Stomach smooth muscle (tissue), 2 donors: ENCODE data around the gene SRMS.
"Not testable (repeated sequence)": the region's sequence is repeated elsewhere in the genome, so short reads cannot be mapped to it uniquely, and the experiment has no call there.

Experiments used
- H3K27ac ChIP-seq: one replicate; pipeline ENCODE4 v1.7.0; 2013; ENCODE audit warnings: mild to moderate bottlenecking, low read length, inconsistent platforms
- H3K27me3 ChIP-seq, 2 donors: one replicate each; pipeline ENCODE4 v1.7.0; 2013; ENCODE audit warnings: low read length in 2 of 2; ENCODE audit not compliant: insufficient read depth in 2 of 2, control insufficient read depth in 1 of 2
- H3K36me3 ChIP-seq, 2 donors: one replicate each; pipeline ENCODE4 v1.7.0; 2013; ENCODE audit warnings: low read length in 2 of 2; ENCODE audit not compliant: control insufficient read depth in 2 of 2, insufficient read depth in 2 of 2
- H3K4me1 ChIP-seq: one replicate; pipeline ENCODE4 v1.7.0; 2013; ENCODE audit warnings: low read length; ENCODE audit not compliant: control insufficient read depth, insufficient read depth
- H3K4me3 ChIP-seq, 2 donors: one replicate each; pipeline ENCODE4 v1.7.0; 2013; ENCODE audit warnings: low read length in 2 of 2
- H3K9ac ChIP-seq, 2 donors: one replicate each; pipeline ENCODE4 v1.7.0; 2013; ENCODE audit warnings: low read length in 2 of 2, mild to moderate bottlenecking in 1 of 2
- H3K9me3 ChIP-seq, 2 donors: one replicate each; pipeline ENCODE4 v1.7.0; 2013; ENCODE audit warnings: low read length in 2 of 2; ENCODE audit not compliant: control insufficient read depth in 2 of 2
- donor health status: healthy.
- donor health status: Pancreatic carcinoma.

The SRMS gene

DNA sequence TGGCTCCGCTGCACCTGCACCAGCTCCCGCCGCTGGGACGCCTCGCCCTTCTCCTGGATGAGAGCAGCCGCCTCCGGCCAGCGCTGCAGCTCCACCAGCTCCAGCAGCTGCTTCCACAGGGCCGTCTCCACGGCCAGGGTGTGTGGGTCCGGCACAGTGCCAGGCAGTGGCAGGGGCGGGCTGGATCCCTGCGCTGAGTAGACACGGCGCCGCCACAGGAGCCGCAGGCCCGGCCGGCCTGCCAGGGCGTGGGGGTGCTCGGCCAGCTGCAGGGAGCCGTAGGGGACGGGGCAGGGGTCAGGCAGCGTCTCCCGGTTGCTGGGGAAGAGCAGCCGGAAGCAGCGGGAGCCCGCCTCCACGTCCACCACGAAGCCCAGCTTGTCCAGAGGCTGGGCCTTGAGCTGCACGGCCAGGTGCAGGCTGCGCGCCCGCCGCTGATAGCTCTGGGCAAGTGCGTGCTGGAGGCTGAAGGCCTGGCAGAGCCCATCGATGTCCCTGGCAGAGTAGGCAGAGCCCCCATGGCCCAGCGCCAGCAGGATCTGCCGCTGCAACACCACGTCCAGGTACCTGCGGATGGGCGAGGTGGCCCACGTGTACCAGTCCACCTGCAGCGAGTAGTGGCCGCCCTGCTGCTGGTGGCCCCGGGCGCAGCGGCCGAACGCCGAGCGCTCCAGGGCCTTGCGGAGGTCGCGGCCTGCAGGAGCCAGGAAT is 15.8 kb upstream of the SRMS start:
- Histone ChIP-seq H3K4me3 (no peak overlapping the region), H3K36me3 (peaks cover 19 to 21% of the 10 kb centered on the region in 2 donors), H3K9me3 (no peaks in the 10 kb centered on the region), H3K27me3 (no peaks in the 10 kb centered on the region), H3K4me1 (no peaks in the 10 kb centered on the region), H3K27ac (no peak overlapping the region), H3K9ac (no peak overlapping the region)

DNA sequence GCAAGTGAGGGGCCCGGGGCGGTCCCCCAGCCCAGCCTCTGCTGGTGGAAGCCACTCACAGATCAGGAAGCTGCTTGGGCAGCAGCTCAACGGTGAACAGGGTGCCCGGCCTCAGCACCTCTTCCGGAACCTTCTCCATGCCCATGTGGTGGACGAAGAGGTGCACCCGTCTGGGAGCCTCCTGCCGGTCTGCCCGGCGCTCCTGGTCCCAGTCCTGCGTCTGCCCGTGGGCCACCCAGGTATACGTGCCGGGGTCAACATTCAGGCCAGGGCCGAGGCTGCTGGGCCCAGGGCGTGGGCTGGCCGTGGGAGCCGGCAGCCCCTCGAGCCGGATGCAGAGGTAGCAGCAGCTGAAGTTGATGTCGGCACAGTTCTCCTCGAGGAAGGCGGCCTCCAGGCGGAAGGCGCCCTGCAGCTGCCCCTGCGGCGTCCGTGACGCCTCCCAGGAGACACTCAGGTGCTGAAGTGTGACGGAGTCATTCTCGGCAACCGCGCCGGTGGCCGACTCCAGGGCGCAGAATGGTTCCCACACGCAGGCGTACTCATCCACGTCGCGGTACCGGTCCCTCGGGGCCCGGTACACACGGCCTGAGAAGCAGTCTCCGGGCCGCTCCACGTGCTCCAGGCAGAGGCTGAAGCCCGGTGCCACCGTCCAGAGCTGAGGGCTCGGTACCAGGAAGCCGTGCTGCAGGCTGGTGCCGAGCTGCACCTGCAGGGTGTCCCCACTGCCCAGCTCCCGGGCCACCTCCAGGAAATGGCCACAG is 15.1 kb upstream of the SRMS start:
- no peak overlapping the region for H3K4me3 ChIP-seq
- H3K36me3 ChIP-seq, result peaks cover 19 to 21% of the 10 kb centered on the region in 2 donors
- H3K27me3 ChIP-seq, result no peaks in the 10 kb centered on the region
- no peaks in the 10 kb centered on the region for H3K9me3 ChIP-seq
- H3K4me1 ChIP-seq, result no peaks in the 10 kb centered on the region
- H3K9ac ChIP-seq, result no peak overlapping the region
- H3K27ac ChIP-seq, result no peak overlapping the region

GRCh38 chr20:63561624-63562396 is 14.3 kb upstream of the SRMS start:
- H3K9me3 ChIP-seq, result no peaks in the 10 kb centered on the region
- no peak overlapping the region for H3K9ac ChIP-seq
- no peaks in the 10 kb centered on the region for H3K27me3 ChIP-seq
- H3K4me1 ChIP-seq, result no peaks in the 10 kb centered on the region
- H3K4me3 ChIP-seq, result no peak overlapping the region
- H3K27ac ChIP-seq, result no peak overlapping the region
- peaks cover 19 to 21% of the 10 kb centered on the region in 2 donors for H3K36me3 ChIP-seq

DNA sequence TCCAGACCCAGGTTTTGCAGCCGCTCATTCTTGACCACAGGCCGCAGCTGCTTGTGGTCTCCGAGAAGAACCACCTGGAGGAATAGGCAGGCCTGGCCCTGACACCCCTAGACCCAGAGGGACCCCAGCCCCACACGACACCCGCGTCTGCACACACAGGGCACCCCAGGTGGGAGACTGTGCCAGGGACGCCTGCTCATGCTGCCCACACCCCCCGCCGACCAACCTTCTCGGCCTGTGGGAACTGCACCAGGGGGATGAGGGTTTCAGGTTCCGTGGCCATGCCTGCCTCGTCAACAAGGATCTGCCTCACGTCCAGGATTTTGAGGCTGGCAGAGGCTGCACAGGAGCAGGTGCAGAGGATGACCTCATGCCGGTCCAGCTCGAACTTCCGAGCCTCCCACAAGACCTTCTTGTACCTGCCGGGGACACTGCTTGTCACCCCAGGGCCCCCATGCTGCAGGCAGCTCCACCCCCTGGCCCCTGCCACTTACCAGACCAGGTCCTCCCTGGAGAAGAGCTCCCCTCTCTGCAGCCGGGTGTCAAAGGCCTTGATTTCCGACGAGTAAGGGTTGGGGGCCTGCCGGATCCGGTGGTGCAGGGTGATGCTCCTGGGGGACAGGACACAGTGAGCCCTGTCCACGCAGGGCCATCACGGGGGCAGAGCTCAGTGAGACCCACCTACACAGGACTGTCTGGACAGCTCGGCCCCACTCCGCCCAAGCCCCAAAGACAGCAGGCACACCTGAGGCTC is 13.5 kb upstream of the SRMS start:
- Histone ChIP-seq H3K27me3 (no peaks in the 10 kb centered on the region), H3K36me3 (peaks cover 19 to 21% of the 10 kb centered on the region in 2 donors), H3K9me3 (no peaks in the 10 kb centered on the region), H3K4me3 (no peak overlapping the region), H3K27ac (no peak overlapping the region), H3K4me1 (no peaks in the 10 kb centered on the region), H3K9ac (no peak overlapping the region)

DNA sequence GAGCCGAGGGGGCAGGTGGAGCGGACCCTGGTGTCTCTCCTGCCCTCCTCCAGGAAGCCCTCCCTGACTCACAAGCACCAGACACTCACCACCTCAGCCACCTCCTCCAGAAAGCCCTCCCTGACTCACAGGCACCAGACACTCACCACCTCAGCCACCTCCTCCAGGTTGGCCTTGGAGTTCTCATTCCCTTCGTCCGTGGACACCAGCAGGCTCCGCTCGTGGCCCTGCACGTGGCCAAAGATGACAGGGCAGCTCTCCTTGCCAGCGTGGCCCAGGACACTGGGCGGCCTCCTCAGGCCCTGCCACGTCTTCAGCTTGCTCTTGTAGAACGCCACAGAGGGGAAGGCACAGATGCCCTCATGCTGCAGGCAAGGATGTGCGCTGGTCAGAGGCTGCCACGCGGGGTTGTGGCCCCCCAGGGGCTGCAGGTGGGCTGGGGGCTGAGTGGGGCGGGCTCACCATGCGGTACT is 12.8 kb upstream of the SRMS start:
- Histone ChIP-seq H3K9me3 (no peaks in the 10 kb centered on the region), H3K4me3 (no peak overlapping the region), H3K27me3 (no peaks in the 10 kb centered on the region), H3K36me3 (peaks cover 19 to 21% of the 10 kb centered on the region in 2 donors), H3K27ac (no peak overlapping the region), H3K4me1 (no peaks in the 10 kb centered on the region), H3K9ac (no peak overlapping the region)

- H3K4me1 ChIP-seq, H3K4me3 ChIP-seq, H3K9me3 ChIP-seq, H3K9ac ChIP-seq, H3K27ac ChIP-seq, H3K27me3 ChIP-seq: not testable (repeated sequence)
- H3K36me3 ChIP-seq, result peaks cover 18 to 19% of the 10 kb centered on the region in 2 donors
Measured at GRCh38 chr20:63559485-63560332, 12.2 kb upstream of the SRMS start.

DNA sequence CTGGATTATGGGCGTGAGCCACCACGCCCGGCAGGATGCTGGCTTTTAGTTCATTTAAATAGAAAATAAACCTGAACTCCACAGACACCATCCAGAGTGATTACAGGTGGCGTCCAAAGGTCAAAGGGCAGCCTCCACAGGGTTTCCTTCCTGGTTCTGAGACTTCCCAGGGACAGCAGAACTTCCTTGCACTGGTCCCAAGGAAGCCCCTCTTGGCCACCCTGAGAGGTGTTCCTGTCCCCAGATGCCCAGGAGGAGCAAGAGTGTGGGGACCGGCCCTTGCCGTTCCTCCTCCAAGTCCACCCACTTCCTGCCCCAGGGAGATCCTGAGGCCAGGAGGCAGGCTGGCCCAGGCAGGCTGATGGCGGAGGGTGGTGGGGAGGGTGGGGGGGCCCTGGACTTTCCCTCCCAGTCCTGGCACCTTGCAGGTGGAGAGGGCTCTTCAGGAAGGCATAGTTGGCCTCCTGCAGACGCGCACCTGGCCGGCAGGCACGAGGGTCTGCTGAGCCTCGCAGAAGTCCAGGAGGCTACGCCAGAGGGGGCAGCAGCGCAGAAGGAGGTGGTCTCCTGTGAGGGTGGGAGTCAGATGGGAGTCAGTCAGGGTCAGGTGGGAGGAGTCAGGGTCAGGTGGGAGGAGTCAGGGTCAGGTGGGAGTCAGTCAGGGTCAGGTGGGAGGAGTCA is 11.4 kb upstream of the SRMS start:
- Histone ChIP-seq H3K4me1 (peaks cover 3% of the 10 kb centered on the region), H3K36me3 (peaks cover 18 to 19% of the 10 kb centered on the region in 2 donors), H3K9ac (no peak overlapping the region), H3K27me3 (no peaks in the 10 kb centered on the region), H3K4me3 (no peak overlapping the region), H3K9me3 (no peaks in the 10 kb centered on the region), H3K27ac (no peak overlapping the region)

DNA sequence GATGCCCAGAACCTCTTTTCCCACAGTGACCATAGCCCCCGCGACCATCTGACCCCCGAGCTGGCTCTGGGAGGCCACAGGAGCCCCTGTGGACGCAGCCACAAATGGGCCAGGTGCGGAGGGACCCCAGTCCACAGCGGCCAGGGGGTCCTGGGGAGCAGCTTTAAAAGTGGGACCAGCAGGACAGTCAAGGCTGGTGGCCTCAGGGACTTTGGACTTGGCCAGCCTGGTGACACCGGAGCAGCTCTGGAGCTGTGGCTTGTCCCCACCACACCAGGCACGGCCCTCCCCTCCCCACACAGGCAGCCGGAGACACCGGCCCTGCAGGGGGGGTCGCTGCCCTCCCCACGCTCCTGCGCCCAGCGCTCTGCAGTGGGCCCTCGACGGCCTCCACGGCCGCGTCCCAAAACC is 9.9 kb upstream of the SRMS start:
- H3K27me3 ChIP-seq, result no peaks in the 10 kb centered on the region
- H3K9ac ChIP-seq, result no peak overlapping the region
- H3K9me3 ChIP-seq, result no peaks in the 10 kb centered on the region
- H3K36me3 ChIP-seq, result peaks cover 9 to 15% of the 10 kb centered on the region in 2 donors
- H3K4me3 ChIP-seq, result no peak overlapping the region
- no peak overlapping the region for H3K27ac ChIP-seq
- H3K4me1 ChIP-seq, result peaks cover 11% of the 10 kb centered on the region

DNA sequence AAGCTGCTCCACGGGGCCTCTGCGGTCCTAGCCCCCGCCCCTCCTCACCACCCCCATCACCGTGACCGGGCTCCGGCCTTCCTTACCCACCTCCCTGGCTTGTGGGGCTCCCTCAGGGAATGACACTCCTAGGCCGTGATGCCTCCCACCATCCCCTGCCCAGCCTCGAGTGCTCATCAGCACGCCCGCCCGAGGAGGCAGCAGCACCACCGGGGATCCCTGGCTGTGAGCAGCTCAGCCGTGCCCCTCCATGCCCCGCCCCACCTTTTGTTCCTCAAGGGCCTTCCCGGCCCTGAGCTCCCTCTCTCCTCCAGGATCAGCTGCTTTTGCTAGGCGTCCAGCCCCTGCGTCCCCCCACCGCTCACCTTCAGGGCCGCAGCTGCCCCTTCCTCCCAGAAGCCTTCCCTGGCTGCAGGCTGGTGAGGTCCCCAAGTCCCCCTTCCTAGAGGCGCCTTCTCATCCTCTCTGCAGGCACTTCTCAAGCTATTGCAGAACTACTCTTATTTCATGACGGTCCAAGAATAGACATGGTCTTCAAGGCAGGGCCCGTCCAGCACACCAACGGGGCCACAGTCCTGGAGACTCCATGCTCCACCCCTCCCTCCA is 9.4 kb upstream of the SRMS start:
- Histone ChIP-seq H3K4me3 (no peak overlapping the region), H3K9me3 (no peaks in the 10 kb centered on the region)

More for the DNA sequence above, 9.4 kb upstream of the SRMS start:
- Histone ChIP-seq H3K27ac (no peak overlapping the region), H3K4me1 (peaks cover 11% of the 10 kb centered on the region), H3K36me3 (peaks cover 9 to 11% of the 10 kb centered on the region in 2 donors), H3K9ac (no peak overlapping the region), H3K27me3 (no peaks in the 10 kb centered on the region)
